A204.1 (cell line): ENCODE measurements around the gene SLC37A1.

ENCODE experiments used
- FAIRE-seq: peaks from 2 replicates; lab custom pipeline; 2012; peaks lifted over from hg19 to GRCh38; lab: Jason Lieb, UNC

The SLC37A1 gene

DNA sequence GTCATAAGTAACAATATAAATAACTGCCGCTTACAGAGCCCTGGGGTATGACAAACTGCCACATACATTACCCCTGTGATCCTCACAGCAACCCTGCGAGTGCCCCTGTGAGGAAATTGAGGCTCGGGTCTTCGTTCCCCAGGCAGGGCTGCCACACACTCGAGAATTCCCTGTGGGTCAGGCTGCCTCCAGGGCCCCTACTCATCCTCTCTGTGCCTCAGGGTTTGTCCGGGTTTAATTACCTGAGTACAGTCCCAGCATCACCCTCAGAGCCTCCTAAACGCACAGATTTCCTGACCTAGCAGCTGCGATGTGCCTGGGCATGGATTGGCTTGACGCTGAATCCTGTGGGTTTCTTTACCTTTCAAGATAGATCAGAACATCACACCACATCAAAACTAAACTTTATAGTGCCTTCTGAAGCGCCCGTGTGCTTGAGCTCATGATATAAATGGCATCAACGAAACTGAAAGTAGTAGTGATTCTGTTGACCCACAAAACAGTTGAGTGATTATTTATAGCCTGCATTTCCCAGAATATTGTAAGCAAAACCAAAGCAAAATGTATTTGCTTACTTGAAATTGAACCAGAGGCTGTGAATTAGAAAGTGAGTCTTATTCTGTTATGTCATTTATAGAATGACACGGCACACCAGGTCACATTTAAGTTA lies 14.0 kb downstream of the SLC37A1 start:
- FAIRE-seq = no peak

DNA sequence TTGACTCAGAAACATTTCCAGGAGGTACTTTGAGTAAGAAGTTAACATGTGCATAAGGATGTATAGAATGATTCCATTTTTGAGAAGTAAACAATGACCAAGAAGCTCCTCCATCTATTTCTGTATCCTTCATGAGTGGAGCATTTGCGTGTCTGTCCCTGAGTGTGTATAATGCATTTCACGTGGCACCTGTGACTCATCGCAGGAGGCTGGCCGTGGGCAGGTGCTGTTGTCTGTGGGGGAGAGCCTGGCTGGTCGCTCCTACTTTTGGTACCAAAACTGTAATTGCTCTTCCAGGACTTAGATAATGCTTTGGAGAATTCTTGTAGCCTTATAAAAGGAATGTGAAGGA lies 16.5 kb downstream of the SLC37A1 start:
- no peak for FAIRE-seq

DNA sequence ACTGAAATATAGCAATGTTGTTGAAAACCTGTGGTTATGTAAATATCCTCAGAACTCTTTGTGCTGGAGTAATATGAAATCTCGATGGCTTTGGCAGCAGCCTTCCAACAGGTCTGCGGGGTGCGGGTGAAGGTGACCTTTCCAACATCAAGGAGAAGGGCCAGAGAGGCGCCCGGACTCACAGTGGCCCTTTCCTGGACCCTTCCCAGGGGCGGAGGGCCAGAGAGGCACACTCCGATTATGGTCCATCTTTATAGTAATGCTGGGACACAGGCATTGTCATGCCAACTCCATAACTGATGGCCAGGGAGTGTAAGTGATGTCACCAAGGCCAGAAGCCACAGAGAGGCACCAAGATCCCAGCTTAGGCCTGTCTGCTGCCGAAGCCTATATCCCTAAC lies 18.1 kb downstream of the SLC37A1 start:
- no peak for FAIRE-seq

- FAIRE-seq = no peak
Measured at GRCh38 chr21:42532466-42533181, 19.0 kb downstream of the SLC37A1 start.

DNA sequence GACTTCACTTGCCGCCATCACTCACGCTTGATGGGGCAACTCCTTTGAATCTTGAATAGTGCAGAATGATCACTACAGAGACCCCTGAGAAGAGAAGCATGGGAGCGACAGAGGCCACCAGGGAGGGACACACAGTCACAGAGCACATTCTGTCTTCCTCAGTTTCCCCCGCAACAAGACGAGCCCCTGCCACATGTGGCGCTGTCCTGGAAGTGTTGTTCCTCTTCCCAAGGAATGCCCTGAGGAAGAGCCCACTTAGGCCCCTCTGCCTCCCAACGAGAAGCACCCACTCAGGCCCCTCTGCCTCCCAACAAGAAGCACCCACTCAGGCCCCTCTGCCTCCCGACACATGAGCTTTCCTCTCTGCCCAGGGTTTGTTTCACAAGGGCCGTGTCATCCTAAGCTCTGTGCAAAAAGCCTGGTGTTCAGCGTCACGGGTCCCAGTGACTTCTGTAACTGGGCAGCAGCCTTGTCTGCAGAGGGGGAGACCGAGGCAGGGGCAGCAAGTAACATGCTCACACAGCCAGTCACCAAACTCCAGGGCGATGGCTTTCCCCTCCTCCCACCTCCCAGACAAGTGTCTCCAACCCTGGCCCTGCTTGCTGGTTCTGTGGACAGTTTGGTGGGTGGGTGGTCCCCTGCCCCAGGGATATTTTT lies 19.8 kb downstream of the SLC37A1 start:
- FAIRE-seq = no peak

- FAIRE-seq = no peak
Measured at GRCh38 chr21:42533963-42534355, 20.3 kb downstream of the SLC37A1 start.

GRCh38 chr21:42534421-42535378 lies 21.0 kb downstream of the SLC37A1 start:
- FAIRE-seq = no peak

DNA sequence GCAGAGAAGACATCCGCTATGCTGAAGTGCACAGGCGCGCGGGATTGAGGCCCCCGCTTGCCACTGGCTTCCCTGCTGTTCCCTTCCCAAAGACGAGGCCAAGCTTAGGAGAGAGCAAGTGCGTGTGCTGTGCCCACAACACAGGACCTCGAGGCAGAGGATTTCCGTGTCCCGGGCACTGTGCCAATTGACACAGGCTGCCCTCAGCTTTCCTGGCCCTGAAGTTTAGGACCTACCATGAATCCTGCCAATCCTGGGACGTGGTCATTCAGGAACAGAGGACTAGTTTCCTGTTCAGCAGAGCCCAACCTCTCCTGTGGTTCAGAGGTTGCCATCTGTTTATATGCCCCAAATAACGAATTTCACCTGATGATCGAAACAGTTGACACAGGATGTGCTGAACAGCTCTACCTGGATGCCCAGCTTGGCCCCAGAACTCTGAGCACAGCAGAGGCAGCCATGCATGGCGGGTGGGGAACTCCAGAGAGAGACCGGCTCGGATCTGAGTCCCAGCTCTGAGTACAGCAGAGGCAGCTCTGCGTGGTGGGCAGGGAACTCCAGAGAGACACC lies 22.0 kb downstream of the SLC37A1 start:
- no peak for FAIRE-seq

DNA sequence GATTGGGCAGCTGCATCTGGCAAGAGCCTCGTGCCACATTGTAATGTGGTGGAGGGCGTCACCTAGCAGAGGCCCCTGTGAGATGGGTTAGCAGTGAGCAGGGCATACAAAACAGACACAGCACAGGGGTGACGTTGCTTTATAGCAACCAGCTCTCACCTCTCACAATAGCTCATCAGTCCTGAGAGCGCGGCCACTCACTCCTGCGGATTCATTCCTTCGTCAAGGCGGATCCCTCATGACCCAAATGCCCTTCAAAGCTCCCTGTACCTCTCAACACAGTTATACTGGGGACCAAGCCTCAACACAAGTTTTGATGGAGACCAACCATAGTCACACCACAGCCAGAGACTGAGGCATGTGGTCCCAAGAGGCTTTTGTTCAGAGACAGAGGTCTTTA lies 22.9 kb downstream of the SLC37A1 start:
- FAIRE-seq = no peak

- no peak for FAIRE-seq
Measured at GRCh38 chr21:42537106-42537742, 23.6 kb downstream of the SLC37A1 start.

GRCh38 chr21:42538479-42539275 lies 25.0 kb downstream of the SLC37A1 start:
- no peak for FAIRE-seq

GRCh38 chr21:42539342-42539741 lies 25.7 kb downstream of the SLC37A1 start:
- FAIRE-seq = no peak

DNA sequence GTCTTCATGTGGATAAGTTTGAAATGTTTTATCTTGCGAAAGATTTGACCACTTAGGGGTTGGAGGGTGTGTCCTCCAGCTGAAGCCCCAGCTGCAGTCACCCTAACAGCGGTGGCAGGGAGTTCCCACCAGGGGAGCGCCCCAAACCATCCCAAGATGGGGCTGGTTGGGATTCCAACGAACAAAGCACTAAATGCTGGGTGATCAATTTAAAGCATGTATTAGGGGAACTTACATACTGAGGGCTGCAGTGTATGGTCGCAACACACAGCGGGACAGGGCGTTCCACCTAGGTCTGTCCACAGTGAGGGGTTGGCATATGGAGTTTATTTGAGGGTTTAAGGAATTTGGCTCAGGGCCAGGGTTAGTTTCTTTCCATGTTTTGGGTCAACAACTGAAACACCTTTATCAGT lies 26.3 kb downstream of the SLC37A1 start:
- no peak for FAIRE-seq

DNA sequence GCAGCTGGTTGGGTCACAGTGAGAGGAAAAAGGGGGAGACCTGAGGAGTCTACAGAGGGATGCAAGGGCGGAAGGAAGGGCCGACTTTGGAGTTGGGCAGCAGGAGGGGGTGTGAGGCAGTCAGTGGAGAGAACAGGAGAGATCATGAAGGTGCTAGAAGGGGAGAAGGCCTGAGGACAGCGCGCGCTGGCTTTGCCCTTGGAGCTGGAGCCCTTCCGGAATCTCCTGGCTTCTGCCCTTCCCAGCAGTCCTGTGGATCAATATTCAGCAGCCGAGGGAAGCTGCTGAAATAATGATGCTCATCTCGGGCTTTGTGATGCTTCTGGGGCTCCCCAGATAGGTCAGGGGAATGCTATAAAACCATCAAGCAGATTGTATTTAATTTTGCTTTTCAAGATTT lies 26.7 kb downstream of the SLC37A1 start:
- no peak for FAIRE-seq

DNA sequence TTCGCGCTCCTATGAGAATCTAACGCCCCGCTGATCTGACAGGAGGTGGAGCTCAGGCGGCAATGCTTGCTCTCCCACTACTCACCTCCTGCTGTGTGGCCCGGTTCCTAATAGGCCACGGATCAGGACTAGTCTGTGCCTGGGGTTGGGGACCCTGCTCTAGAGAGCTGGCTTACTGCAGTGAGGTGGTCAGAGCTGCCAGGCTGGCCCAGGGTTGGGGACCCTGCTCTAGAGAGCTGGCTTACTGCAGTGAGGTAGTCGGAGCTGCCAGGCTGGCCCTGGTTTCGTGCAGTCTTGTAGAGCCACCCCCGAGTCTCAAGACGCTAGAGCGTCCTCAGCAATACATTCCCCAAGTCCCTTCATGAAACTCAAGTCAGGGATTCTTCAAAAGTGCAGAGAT lies 27.5 kb downstream of the SLC37A1 start:
- FAIRE-seq = no peak

DNA sequence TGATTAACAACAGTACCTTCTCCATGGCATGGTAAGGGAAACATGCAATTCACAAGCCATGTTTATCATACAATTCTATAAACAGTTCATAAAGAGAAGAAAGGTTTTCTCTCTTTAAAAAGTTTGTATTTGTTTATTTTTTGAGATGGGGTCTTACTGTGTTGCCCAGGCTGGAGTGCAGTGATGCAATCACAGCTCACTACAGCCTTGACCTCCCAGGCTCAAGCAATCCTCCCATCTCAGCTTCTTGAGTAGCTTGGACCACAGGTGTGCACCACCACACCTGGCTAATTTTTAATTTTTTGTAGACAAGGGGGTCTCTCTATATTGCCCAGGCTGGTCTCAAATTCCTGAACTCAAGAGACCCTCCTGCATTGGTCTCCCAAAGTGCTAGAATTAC lies 28.0 kb downstream of the SLC37A1 start:
- FAIRE-seq = no peak

GRCh38 chr21:42542196-42542595 lies 28.5 kb downstream of the SLC37A1 start:
- FAIRE-seq = no peak

DNA sequence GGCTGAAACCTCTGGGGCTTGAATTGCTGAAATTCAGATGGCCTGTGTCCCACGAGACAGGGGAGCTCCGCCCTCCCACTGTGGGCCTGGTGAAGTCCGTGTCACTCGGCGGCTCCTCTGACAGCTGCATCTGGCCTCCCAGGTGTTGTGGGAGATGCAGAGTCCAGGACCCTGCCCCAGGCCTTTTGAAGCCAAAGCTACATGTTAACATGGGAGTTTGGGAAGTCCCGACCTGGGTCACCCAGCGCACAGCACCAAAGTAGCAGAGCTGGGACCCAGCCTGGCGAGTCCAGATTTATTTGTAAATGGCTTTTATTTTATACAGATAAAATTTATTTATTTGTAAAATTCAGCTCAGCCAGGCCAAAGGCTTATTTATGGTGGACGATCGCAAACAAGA lies 28.9 kb downstream of the SLC37A1 start:
- FAIRE-seq = no peak

DNA sequence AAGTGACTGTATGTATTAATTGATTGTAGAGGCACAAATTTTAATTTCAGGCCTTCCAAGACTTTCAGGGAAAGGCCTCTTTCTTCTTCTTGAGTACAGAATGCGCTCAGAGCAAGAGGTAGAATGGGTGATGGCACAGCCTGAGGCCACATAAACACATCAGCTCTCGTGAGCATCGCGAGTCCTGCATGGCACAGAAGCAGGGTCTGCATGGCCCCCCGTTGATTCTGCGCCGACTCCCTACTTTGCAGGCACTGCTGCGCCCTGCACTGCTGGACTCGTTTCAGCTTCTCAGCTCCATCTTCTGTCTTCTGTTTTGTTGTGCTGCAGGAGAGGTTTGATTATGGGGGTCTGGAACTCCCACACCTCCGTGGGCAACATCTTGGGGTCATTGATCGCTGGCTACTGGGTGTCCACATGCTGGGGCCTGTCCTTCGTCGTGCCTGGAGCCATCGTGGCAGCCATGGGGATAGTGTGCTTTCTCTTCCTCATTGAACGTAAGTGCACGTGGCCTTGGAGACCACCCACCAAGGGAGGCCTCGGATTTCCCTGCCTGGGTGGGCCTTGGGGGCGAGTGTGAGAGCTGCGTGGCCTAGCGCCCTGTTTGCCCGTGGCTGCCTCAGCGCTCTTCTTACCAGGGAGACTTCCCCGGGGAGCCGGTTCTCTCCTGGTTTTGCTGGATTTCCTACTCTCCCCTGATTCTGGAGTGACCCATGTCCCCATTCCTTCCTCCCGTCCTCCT lies 29.6 kb downstream of the SLC37A1 start:
- FAIRE-seq = no peak

DNA sequence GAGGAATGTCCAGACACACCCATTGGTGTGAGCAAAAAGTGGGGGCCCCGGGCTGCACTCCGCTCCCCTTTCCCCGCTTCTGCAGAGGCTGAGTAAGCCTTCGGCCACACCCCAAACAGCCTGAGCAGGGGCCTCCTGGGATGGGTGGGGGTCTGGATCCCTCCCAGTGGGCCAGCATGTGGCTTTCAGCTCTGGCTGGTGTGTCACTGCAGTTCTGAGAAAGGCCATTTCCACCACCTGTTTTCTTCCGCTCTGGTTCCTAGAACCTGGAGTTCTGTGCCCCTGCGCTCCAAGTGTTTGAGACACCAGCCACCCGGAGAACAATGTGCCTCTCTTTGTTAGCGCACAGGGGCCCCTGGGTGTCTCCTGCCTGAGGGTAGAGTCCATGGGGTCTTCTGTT lies 30.9 kb downstream of the SLC37A1 start:
- FAIRE-seq = no peak
